ENCODE measurements around the gene CD79A. TPM values are rescaled to one million over a fixed set of nuclear protein-coding genes. Genes with fewer than 3 reads are reported as not detected.

Gene CD79A
- total RNA-seq, 6 experiments from 2014 or later = 0.18 to 0.71 (median 0.39) TPM; not detected in 2

- no peak for TF ChIP-seq POLR2A (IDR thresholded peaks at IDR 0.05)
- TF ChIP-seq, protein P1, sequence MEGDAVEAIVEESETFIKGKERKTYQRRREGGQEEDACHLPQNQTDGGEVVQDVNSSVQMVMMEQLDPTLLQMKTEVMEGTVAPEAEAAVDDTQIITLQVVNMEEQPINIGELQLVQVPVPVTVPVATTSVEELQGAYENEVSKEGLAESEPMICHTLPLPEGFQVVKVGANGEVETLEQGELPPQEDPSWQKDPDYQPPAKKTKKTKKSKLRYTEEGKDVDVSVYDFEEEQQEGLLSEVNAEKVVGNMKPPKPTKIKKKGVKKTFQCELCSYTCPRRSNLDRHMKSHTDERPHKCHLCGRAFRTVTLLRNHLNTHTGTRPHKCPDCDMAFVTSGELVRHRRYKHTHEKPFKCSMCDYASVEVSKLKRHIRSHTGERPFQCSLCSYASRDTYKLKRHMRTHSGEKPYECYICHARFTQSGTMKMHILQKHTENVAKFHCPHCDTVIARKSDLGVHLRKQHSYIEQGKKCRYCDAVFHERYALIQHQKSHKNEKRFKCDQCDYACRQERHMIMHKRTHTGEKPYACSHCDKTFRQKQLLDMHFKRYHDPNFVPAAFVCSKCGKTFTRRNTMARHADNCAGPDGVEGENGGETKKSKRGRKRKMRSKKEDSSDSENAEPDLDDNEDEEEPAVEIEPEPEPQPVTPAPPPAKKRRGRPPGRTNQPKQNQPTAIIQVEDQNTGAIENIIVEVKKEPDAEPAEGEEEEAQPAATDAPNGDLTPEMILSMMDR (IDR thresholded peaks at IDR 0.05) = no peak
- DNase-seq (no peak), ATAC-seq (peak; percentile 6 to 62 (median 42))
- intact Hi-C loops (cut with DNase I) = no loop called here
- peaks cover 0 to 6% (median 2%) of the 10 kb centered on the region in 4 donors for H3K4me1 ChIP-seq
- no peaks in the 10 kb centered on the region for H3K9me3 ChIP-seq
- H3K27me3 ChIP-seq = no peaks in the 10 kb centered on the region
- no peak overlapping the region for H3K27ac ChIP-seq
- WGBS (ENCODE audit: insufficient coverage, low coverage, low lambda C conversion rate, missing lambda C conversion rate) = 56% methylated on average over 5 of the region's 30 CpGs
- H3K36me3 ChIP-seq = peaks cover 0 to 48% (median 34%) of the 10 kb centered on the region in 4 donors
- H3K4me3 ChIP-seq = no peak overlapping the region
These were observed 27.2 kb downstream of the CD79A start for GRCh38 chr19:41904118-41904870.

GRCh38 chr19:41905273-41906002, 28.4 kb downstream of the CD79A start:
- Histone ChIP-seq H3K36me3 (peaks cover 0 to 43% (median 27%) of the 10 kb centered on the region in 4 donors), H3K4me3 (no peak overlapping the region), H3K9me3 (no peaks in the 10 kb centered on the region), H3K27ac (no peak overlapping the region), H3K27me3 (no peaks in the 10 kb centered on the region), H3K4me1 (peaks cover 0 to 6% (median 2%) of the 10 kb centered on the region in 4 donors)
- TF ChIP-seq, protein P1 (IDR thresholded peaks at IDR 0.05) = no peak
- no peak for TF ChIP-seq POLR2A (IDR thresholded peaks at IDR 0.05)
- intact Hi-C loops (cut with DNase I) = no loop called here
- ATAC-seq = no peak
- DNase-seq = no peak
- 80% methylated on average over 8 of the region's 24 CpGs for WGBS (ENCODE audit: insufficient coverage, low coverage, low lambda C conversion rate, missing lambda C conversion rate)

GRCh38 chr19:41906271-41906670, 29.2 kb downstream of the CD79A start:
- H3K27me3 ChIP-seq = no peaks in the 10 kb centered on the region

GRCh38 chr19:41906916-41907680, 30.0 kb downstream of the CD79A start:
- Histone ChIP-seq H3K9me3 (no peaks in the 10 kb centered on the region), H3K36me3 (peaks cover 0 to 29% (median 18%) of the 10 kb centered on the region in 4 donors), H3K27me3 (no peaks in the 10 kb centered on the region), H3K4me1 (peaks cover 0 to 6% (median 2%) of the 10 kb centered on the region in 4 donors), H3K4me3 (no peak overlapping the region), H3K27ac (no peak overlapping the region)
- intact Hi-C loops (cut with DNase I) = no loop called here
- WGBS (ENCODE audit: insufficient coverage, low coverage, low lambda C conversion rate, missing lambda C conversion rate) = 78% methylated on average over 12 of the region's 21 CpGs
- no peak for DNase-seq
- TF ChIP-seq, protein P1 (IDR thresholded peaks at IDR 0.05) = no peak
- no peak for TF ChIP-seq POLR2A (IDR thresholded peaks at IDR 0.05)
- ATAC-seq = no peak

More at GRCh38 chr19:41906271-41906670, 29.2 kb downstream of the CD79A start:
- DNase-seq (no peak), ATAC-seq (no peak)
- 66% methylated on average over 5 of the region's 9 CpGs for WGBS (ENCODE audit: insufficient coverage, low coverage, low lambda C conversion rate, missing lambda C conversion rate)
- intact Hi-C loops (cut with DNase I) = no loop called here
- H3K27ac ChIP-seq = no peak overlapping the region
- no peak overlapping the region for H3K4me3 ChIP-seq
- peaks cover 0 to 36% (median 25%) of the 10 kb centered on the region in 4 donors for H3K36me3 ChIP-seq
- TF ChIP-seq POLR2A (IDR thresholded peaks at IDR 0.05) = no peak
- H3K9me3 ChIP-seq = no peaks in the 10 kb centered on the region
- H3K4me1 ChIP-seq = peaks cover 0 to 6% (median 2%) of the 10 kb centered on the region in 4 donors

All from right lobe of liver (tissue), 6 donors.